ENCODE measurements around the gene LILRB4. TPM values are rescaled to one million over a fixed set of nuclear protein-coding genes. Genes with fewer than 3 reads are reported as not detected.
"Not testable (repeated sequence)": the region's sequence is repeated elsewhere in the genome, so short reads cannot be mapped to it uniquely, and the experiment has no call there.

The LILRB4 gene
- total RNA-seq, 1 donor from 2014 or later: not detected

DNA sequence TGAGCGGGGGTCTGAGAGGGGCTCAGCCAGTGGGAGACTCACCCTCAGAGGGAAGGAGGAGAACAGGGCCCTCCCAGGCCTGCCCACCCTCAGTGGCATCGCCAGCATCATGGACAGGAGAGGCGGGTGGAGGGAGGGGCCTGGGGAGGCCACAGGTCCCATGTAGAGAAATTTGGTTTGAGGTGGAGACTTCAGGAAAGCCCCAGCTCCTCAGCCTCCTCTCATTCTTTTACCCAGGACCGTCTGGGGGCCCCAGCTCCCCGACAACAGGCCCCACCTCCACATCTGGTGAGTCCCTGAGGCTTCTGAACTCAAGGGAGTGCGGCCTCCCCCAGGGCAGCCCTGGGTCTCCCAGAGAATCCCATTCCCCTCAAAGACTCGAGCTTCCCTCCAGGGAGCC, 29.4 kb upstream of the LILRB4 start:
- no peaks in the 10 kb centered on the region for H3K27me3 Mint-ChIP-seq
- no peaks in the 10 kb centered on the region for H3K9me3 Mint-ChIP-seq
- no peak overlapping the region for H3K4me3 Mint-ChIP-seq
- DNase-seq (ENCODE audit: extremely low spot score, unreplicated experiment): no peak
- no peaks in the 10 kb centered on the region for H3K4me1 Mint-ChIP-seq (ENCODE audit: unreplicated experiment)
- H3K36me3 Mint-ChIP-seq: no peaks in the 10 kb centered on the region
- TF ChIP-seq, protein P1, sequence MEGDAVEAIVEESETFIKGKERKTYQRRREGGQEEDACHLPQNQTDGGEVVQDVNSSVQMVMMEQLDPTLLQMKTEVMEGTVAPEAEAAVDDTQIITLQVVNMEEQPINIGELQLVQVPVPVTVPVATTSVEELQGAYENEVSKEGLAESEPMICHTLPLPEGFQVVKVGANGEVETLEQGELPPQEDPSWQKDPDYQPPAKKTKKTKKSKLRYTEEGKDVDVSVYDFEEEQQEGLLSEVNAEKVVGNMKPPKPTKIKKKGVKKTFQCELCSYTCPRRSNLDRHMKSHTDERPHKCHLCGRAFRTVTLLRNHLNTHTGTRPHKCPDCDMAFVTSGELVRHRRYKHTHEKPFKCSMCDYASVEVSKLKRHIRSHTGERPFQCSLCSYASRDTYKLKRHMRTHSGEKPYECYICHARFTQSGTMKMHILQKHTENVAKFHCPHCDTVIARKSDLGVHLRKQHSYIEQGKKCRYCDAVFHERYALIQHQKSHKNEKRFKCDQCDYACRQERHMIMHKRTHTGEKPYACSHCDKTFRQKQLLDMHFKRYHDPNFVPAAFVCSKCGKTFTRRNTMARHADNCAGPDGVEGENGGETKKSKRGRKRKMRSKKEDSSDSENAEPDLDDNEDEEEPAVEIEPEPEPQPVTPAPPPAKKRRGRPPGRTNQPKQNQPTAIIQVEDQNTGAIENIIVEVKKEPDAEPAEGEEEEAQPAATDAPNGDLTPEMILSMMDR (conservative IDR thresholded peaks at IDR 0.05): no peak
- no peak overlapping the region for H3K27ac Mint-ChIP-seq

- not testable (repeated sequence) for H3K27ac Mint-ChIP-seq; H3K27me3 Mint-ChIP-seq; H3K4me1 Mint-ChIP-seq (ENCODE audit: unreplicated experiment); DNase-seq (ENCODE audit: extremely low spot score, unreplicated experiment); H3K4me3 Mint-ChIP-seq; H3K9me3 Mint-ChIP-seq; H3K36me3 Mint-ChIP-seq
Measured at GRCh38 chr19:54636081-54636480, 26.7 kb upstream of the LILRB4 start.

- TF ChIP-seq, protein P1 (conservative IDR thresholded peaks at IDR 0.05): no peak
- no peak overlapping the region for H3K4me3 Mint-ChIP-seq
- no peaks in the 10 kb centered on the region for H3K27me3 Mint-ChIP-seq
- no peaks in the 10 kb centered on the region for H3K9me3 Mint-ChIP-seq
- no peaks in the 10 kb centered on the region for H3K4me1 Mint-ChIP-seq (ENCODE audit: unreplicated experiment)
- no peak overlapping the region for H3K27ac Mint-ChIP-seq
- H3K36me3 Mint-ChIP-seq: no peaks in the 10 kb centered on the region
- DNase-seq (ENCODE audit: extremely low spot score, unreplicated experiment): no peak
Measured at GRCh38 chr19:54638683-54639082, 24.1 kb upstream of the LILRB4 start.

GRCh38 chr19:54642953-54643352, 19.8 kb upstream of the LILRB4 start:
- not testable (repeated sequence) for H3K9me3 Mint-ChIP-seq, H3K27me3 Mint-ChIP-seq

DNA sequence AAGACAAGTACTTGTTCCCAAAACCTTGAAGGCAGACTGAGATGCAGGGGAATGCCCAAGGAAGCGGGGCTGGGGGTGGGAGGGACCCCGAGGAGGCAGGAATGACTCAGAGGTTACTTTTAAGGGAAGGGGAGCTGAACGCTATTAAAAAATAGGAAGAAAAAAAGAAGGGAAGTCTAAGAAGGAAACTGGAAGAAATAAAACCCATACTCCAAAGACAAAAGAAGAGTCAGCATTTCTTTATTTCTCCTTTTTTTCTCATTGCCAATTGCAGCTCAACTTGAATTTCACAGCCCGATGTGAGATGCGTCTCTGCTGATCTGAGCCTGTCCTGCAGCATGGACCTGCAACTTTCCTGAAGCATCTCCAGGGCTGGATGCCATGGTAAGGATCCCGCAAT, 19.2 kb upstream of the LILRB4 start:
- H3K27me3 Mint-ChIP-seq; H3K4me1 Mint-ChIP-seq (ENCODE audit: unreplicated experiment); DNase-seq (ENCODE audit: extremely low spot score, unreplicated experiment); H3K27ac Mint-ChIP-seq; H3K36me3 Mint-ChIP-seq; H3K4me3 Mint-ChIP-seq; H3K9me3 Mint-ChIP-seq: not testable (repeated sequence)

More at GRCh38 chr19:54642953-54643352, 19.8 kb upstream of the LILRB4 start:
- DNase-seq (ENCODE audit: extremely low spot score, unreplicated experiment); H3K4me1 Mint-ChIP-seq (ENCODE audit: unreplicated experiment); H3K4me3 Mint-ChIP-seq; H3K36me3 Mint-ChIP-seq; H3K27ac Mint-ChIP-seq: not testable (repeated sequence)

- no peaks in the 10 kb centered on the region for H3K27me3 Mint-ChIP-seq
- H3K4me1 Mint-ChIP-seq (ENCODE audit: unreplicated experiment): no peaks in the 10 kb centered on the region
Measured at GRCh38 chr19:54644056-54644455, 18.7 kb upstream of the LILRB4 start.

DNA sequence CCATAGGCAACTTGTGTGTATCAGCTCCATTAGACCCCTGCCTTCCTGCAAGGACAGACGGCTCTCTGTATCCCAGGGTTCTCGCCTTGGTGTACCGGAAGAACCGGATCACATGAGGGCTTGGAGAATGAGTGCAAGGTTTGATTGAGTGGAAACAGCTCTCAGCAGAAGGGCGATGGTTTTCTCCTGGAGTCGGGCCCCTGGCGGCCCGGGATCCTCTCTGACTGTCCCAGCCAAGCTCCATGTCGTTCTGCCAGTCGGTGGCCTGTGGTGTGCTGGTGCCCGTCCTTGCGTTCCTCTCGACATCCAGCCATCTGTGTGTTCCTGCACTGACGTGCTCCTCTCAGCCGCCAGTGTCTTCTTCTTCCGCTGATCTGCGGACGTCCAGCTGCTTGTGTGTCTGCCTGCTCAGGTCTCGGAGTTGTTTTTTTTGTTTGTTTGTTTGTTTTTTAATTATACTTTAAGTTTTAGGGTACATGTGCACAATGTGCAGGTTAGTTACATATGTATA, 16.4 kb upstream of the LILRB4 start:
- Mint-ChIP-seq H3K36me3 (no peaks in the 10 kb centered on the region), H3K4me1 (ENCODE audit: unreplicated experiment) (no peaks in the 10 kb centered on the region), H3K27me3 (no peaks in the 10 kb centered on the region), H3K9me3 (peaks cover 15% of the 10 kb centered on the region), H3K27ac (no peak overlapping the region), H3K4me3 (no peak overlapping the region)
- DNase-seq (ENCODE audit: extremely low spot score, unreplicated experiment): no peak
- TF ChIP-seq, protein P1 (conservative IDR thresholded peaks at IDR 0.05): no peak

More at GRCh38 chr19:54644056-54644455, 18.7 kb upstream of the LILRB4 start:
- Mint-ChIP-seq H3K36me3 (no peaks in the 10 kb centered on the region), H3K27ac (no peak overlapping the region), H3K4me3 (no peak overlapping the region), H3K9me3 (peaks cover 13% of the 10 kb centered on the region)
- TF ChIP-seq, protein P1 (conservative IDR thresholded peaks at IDR 0.05): no peak
- no peak for DNase-seq (ENCODE audit: extremely low spot score, unreplicated experiment)
